ENCODE data around the gene MEPCE. TPM values are rescaled to one million over a fixed set of nuclear protein-coding genes. Genes with fewer than 3 reads are reported as not detected.

MEPCE gene
- total and polyA plus RNA-seq, 8 donors, result 14.1 to 117 (median 22.5) TPM

DNA sequence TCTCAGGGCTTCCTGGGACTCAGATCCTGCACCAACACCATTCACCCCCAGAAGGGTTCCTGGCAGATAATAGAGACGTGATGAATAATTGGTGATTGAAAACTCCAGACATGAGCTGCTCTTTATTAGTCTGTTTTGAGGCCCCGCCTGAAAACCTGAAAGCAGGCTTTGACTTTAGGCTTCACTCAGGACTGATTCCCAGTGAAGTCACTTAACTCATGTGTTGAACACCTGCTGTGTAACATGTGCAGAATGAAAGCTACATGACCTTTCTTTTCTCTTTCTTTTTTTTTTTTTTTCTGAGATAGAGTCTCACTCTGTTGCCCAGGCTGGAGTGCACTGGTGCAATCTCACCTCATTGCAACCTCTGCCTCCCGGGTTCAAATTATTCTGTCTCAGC, 25.6 kb downstream of the MEPCE start:
- WGBS, 5 donors, result 84 to 89% (median 87%) methylated on average over 3 of the region's 3 CpGs
- no peak overlapping the region for H3K27ac ChIP-seq
- DNase-seq, result no peak
- intact Hi-C loops (cut with DNase I; ENCODE audit: low total_unique reads), result no loop called here
- no peak overlapping the region for H3K4me3 ChIP-seq
- TF ChIP-seq POLR2A (IDR thresholded peaks at IDR 0.05) (no peak), EP300 (IDR thresholded peaks at IDR 0.05) (no peak), POLR2AphosphoS5 (IDR thresholded peaks at IDR 0.05) (no peak)
- TF ChIP-seq, protein P1, sequence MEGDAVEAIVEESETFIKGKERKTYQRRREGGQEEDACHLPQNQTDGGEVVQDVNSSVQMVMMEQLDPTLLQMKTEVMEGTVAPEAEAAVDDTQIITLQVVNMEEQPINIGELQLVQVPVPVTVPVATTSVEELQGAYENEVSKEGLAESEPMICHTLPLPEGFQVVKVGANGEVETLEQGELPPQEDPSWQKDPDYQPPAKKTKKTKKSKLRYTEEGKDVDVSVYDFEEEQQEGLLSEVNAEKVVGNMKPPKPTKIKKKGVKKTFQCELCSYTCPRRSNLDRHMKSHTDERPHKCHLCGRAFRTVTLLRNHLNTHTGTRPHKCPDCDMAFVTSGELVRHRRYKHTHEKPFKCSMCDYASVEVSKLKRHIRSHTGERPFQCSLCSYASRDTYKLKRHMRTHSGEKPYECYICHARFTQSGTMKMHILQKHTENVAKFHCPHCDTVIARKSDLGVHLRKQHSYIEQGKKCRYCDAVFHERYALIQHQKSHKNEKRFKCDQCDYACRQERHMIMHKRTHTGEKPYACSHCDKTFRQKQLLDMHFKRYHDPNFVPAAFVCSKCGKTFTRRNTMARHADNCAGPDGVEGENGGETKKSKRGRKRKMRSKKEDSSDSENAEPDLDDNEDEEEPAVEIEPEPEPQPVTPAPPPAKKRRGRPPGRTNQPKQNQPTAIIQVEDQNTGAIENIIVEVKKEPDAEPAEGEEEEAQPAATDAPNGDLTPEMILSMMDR (IDR thresholded peaks at IDR 0.05), result no peak
- H3K9me3 ChIP-seq, result no peaks in the 10 kb centered on the region
- H3K36me3 ChIP-seq, result peaks cover 0 to 5% (median 2%) of the 10 kb centered on the region in 4 donors
- no peaks in the 10 kb centered on the region for H3K27me3 ChIP-seq
- H3K4me1 ChIP-seq, result peaks cover 0 to 8% (median 7%) of the 10 kb centered on the region in 4 donors

DNA sequence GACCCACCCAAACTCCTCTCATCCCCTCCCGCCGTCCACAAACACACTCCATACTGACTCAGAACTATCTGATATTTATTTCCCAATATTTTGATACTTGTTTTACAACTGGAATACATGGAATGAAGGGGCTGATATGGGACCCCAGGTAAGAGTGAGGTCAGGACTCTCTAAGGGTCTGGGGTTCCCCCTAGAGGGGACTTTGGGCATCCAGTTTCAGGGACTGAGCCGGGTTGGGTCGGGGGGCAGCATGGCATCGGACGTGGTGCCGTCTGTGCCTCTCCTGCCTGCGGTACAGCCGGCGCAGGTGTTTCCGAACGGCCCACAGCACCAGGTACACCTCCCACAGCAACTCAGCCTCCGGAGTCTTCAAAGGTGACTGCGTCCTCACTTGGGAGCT, 26.9 kb downstream of the MEPCE start:
- Histone ChIP-seq H3K4me3 (no peak overlapping the region), H3K4me1 (no peaks in the 10 kb centered on the region), H3K27me3 (no peaks in the 10 kb centered on the region), H3K27ac (no peak overlapping the region), H3K9me3 (no peaks in the 10 kb centered on the region), H3K36me3 (peaks cover 0 to 18% (median 3%) of the 10 kb centered on the region in 4 donors)
- intact Hi-C loops (cut with DNase I; ENCODE audit: low total_unique reads), result no loop called here
- WGBS, 5 donors, result 87 to 92% (median 91%) methylated on average over 13 to 14 of the region's 14 CpGs
- TF ChIP-seq POLR2AphosphoS5 (IDR thresholded peaks at IDR 0.05) (no peak), EP300 (IDR thresholded peaks at IDR 0.05) (no peak), POLR2A (IDR thresholded peaks at IDR 0.05) (no peak)
- TF ChIP-seq, protein P1 (IDR thresholded peaks at IDR 0.05), result no peak
- DNase-seq, result no peak

DNA sequence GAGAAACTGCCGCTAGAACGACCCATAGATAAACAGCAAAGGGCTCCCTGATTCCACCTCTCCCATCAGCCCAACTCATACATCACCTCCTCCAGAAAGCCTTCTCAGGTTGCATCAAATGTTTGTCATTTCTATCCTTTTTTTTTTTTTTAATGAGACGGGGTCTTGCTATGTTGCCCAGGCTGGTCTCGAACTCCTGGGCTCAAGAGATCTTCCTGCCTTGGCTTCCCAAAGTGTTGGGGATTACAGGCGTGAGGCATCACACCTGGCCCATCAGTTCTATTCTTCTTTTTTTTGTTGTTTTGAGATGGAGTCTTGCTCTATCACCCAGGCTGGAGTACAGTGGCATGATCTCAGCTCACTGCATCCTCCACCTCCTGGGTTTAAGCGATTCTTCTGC, 27.4 kb downstream of the MEPCE start:
- WGBS, 5 donors, result 88 to 93% (median 89%) methylated on average over 6 of the region's 6 CpGs

DNA sequence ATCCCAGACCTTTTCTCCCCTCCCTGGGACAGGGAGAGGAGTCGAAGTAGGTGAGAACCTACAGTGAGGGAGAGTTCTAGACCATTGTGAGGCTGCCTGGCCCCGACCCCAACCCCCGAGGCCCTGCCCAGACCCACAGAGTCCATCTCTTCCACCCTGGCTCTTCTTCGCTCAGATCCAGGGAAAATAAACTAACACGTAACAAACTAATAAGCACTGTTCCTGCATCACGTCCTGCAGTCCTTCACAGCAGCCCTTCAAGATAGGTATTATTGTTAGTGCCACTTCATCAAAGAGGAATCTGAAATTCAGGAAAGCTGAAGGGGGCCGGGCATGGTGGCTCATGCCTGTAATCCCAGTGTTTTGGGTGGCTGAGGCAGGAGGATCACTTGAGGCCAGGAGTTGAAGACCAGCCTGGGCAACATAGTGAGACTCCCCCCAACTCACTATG, 34.6 kb downstream of the MEPCE start, which contains the start of gene SPACDR:
SPACDR (minus strand) TSS at position 51 of the 451 bp plus-strand sequence. CDS start 235 bp downstream, outside the sequence.
- Histone ChIP-seq H3K9me3 (no peaks in the 10 kb centered on the region), H3K27me3 (no peaks in the 10 kb centered on the region), H3K36me3 (peaks cover 0 to 60% (median 34%) of the 10 kb centered on the region in 4 donors), H3K4me3 (no peak within 1 kb of the TSS), H3K4me1 (peaks cover 13 to 41% (median 27%) of the 10 kb centered on the region in 4 donors), H3K27ac (no peak within 1 kb of the TSS)
- 81 to 89% (median 82%) methylated on average over 6 to 7 of the region's 7 CpGs for whole genome bisulfite sequencing, 5 donors
- intact Hi-C loops (cut with DNase I; ENCODE audit: low total_unique reads), result no loop called here
- TF ChIP-seq, protein P1 (IDR thresholded peaks at IDR 0.05), result no peak
- no peak for TF ChIP-seq POLR2AphosphoS5 (IDR thresholded peaks at IDR 0.05)
- no peak for TF ChIP-seq POLR2A (IDR thresholded peaks at IDR 0.05)
- no peak for TF ChIP-seq EP300 (IDR thresholded peaks at IDR 0.05)
- no peak for DNase-seq

More for the DNA sequence above, 27.4 kb downstream of the MEPCE start:
- Histone ChIP-seq H3K27ac (no peak overlapping the region), H3K9me3 (no peaks in the 10 kb centered on the region), H3K27me3 (no peaks in the 10 kb centered on the region), H3K36me3 (peaks cover 0 to 22% (median 3%) of the 10 kb centered on the region in 4 donors), H3K4me1 (no peaks in the 10 kb centered on the region), H3K4me3 (no peak overlapping the region)
- intact Hi-C loops (cut with DNase I; ENCODE audit: low total_unique reads), result no loop called here
- TF ChIP-seq POLR2AphosphoS5 (IDR thresholded peaks at IDR 0.05), result no peak
- TF ChIP-seq, protein P1 (IDR thresholded peaks at IDR 0.05), result no peak
- no peak for DNase-seq

All from stomach (tissue), 9 donors.